HTR-8/SVneo (cell line): Measurements from ENCODE around the gene DIP2A.

Experiments used
- DNase-seq: peaks from one replicate; pipeline ENCODE4 v3.0.0; 2011; ENCODE audit warnings: low spot score, mixed read lengths; ENCODE audit not compliant: insufficient read length
- FAIRE-seq: peaks from 2 replicates; lab custom pipeline; 2011; peaks lifted over from hg19 to GRCh38; lab: Jason Lieb, UNC

Gene DIP2A, protein sequence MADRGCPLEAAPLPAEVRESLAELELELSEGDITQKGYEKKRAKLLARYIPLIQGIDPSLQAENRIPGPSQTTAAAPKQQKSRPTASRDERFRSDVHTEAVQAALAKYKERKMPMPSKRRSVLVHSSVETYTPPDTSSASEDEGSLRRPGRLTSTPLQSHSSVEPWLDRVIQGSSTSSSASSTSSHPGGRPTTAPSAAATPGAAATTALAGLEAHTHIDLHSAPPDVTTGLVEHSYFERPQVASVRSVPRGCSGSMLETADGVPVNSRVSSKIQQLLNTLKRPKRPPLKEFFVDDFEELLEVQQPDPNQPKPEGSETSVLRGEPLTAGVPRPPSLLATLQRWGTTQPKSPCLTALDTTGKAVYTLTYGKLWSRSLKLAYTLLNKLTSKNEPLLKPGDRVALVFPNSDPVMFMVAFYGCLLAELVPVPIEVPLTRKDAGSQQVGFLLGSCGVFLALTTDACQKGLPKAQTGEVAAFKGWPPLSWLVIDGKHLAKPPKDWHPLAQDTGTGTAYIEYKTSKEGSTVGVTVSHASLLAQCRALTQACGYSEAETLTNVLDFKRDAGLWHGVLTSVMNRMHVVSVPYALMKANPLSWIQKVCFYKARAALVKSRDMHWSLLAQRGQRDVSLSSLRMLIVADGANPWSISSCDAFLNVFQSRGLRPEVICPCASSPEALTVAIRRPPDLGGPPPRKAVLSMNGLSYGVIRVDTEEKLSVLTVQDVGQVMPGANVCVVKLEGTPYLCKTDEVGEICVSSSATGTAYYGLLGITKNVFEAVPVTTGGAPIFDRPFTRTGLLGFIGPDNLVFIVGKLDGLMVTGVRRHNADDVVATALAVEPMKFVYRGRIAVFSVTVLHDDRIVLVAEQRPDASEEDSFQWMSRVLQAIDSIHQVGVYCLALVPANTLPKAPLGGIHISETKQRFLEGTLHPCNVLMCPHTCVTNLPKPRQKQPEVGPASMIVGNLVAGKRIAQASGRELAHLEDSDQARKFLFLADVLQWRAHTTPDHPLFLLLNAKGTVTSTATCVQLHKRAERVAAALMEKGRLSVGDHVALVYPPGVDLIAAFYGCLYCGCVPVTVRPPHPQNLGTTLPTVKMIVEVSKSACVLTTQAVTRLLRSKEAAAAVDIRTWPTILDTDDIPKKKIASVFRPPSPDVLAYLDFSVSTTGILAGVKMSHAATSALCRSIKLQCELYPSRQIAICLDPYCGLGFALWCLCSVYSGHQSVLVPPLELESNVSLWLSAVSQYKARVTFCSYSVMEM (N-terminal part only)

DNA sequence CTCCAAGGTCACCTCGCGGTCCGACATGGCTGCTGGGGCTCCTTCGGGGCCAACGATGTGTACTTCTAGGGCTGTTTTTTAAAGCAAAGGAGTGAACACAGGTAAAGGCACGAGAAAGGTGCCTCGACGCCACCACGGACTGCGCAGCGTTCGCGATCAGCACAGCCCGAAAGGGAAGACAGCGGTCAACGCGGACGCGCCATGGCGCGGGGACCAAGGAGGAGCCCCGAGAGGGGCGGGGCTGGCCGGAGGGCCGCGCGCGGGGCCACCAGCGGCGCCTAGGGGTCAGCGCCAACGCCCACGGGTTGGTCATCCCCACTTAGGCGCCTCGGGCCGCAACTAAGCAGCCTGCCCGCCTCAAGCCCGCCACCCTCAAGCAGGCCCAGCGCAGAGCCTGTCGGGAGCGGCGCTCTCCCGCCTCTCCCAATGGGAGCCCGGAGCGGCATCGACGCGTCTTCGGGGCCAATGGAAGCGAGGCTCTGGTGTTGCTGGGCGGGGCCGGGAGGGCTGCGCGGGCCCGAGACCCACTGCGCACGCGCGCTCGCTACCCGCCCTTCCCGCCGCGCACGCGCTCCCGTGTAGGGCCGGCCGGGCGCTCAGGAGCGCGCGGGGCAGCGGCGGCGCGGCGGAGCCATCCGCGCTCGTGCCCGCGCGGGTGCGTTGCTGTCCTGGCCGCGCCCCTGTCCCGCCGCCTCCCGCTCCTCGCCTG is at the start of gene DIP2A:
Gene DIP2A (plus strand): TSS at position 577 of the 709 bp plus-strand sequence. CDS start 241 bp downstream, outside the sequence.
- FAIRE-seq (peak; percentile 95), DNase-seq (peak; percentile 99)

DNA sequence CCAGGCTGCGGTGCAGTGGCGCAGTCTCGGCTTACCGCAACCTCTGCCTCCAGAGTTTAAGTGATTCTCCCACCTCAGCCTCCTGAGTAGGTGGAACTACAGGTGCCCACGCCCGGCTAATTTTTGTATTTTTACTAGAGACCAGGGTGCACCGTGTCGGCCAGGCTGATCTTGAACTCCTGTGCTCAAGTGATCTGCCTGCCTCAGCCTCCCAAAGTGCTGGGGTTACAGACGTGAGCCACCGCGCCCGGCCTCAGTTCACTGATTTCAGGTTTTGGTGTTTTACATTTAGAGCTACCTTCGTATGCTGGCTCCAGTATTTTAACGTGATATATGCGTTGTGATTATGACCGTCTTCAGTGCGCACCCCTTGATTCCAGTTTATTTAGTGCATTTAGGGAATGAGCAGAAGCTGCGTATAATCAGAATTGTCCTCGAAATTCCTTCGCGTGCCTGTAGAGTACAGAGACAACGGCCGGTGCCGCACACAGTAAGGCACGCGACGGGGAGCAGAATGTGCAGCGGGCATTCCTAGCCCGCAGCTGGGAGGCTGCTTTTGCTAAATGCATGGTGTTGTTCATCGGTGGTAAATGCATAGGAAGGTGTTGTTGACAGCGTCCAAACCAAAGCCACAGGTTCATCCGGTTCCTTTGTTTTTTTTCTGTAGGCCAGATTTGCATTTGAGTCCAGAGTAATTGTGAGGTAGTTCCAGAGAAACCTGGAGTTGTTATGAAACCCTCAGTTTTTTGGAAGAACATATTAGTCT is 48.9 kb upstream of the DIP2A start:
- FAIRE-seq = no peak

DNA sequence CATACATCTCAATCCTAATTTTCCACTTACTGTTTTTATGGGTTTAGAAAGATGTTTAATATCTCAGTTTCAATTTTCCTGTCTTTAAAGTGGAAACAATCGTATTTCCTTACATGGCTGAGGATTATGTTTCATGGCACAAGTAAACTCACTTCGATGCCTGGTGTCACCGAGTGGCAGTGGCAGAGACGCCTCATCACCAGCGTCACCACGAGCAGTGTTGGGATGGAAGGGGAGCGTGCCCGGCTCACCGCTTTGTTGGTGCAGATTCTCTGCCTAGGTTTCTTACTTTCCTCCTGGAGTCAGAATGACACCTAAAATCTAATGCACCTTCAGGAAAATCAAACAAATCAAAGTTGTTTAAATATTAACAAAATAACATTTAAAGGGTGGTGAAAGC is 48.2 kb upstream of the DIP2A start:
- DNase-seq (no peak), FAIRE-seq (no peak)

More for the DNA sequence above, 48.9 kb upstream of the DIP2A start:
- no peak for DNase-seq

DNA sequence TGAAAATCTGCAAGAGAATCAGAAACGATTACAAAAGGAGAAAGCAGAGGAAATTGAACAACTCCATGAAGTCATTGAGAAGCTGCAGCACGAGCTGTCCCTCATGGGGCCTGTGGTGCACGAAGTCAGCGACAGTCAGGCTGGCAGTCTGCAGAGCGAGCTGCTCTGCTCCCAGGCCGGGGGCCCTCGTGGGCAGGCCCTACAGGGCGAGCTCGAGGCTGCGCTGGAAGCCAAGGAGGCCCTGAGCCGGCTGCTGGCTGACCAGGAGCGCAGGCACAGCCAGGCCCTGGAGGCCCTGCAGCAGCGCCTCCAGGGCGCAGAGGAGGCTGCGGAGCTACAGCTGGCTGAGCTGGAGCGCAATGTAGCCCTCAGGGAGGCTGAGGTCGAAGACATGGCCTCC is 47.5 kb upstream of the DIP2A start:
- no peak for FAIRE-seq

DNA sequence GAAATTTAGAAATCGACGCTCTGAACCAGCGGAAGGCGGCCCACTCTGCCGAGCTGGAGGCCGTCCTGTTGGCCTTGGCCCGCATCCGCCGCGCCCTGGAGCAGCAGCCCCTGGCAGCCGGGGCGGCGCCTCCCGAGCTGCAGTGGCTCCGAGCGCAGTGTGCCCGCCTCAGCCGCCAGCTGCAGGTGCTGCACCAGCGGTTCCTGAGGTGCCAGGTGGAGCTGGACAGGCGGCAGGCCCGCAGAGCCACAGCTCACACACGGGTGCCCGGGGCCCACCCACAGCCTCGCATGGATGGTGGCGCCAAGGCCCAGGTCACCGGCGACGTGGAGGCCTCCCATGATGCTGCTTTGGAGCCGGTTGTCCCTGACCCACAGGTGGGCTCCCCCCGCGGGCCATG is 47.0 kb upstream of the DIP2A start:
- DNase-seq (no peak), FAIRE-seq (no peak)

More for the DNA sequence above, 47.5 kb upstream of the DIP2A start:
- no peak for DNase-seq

DNA sequence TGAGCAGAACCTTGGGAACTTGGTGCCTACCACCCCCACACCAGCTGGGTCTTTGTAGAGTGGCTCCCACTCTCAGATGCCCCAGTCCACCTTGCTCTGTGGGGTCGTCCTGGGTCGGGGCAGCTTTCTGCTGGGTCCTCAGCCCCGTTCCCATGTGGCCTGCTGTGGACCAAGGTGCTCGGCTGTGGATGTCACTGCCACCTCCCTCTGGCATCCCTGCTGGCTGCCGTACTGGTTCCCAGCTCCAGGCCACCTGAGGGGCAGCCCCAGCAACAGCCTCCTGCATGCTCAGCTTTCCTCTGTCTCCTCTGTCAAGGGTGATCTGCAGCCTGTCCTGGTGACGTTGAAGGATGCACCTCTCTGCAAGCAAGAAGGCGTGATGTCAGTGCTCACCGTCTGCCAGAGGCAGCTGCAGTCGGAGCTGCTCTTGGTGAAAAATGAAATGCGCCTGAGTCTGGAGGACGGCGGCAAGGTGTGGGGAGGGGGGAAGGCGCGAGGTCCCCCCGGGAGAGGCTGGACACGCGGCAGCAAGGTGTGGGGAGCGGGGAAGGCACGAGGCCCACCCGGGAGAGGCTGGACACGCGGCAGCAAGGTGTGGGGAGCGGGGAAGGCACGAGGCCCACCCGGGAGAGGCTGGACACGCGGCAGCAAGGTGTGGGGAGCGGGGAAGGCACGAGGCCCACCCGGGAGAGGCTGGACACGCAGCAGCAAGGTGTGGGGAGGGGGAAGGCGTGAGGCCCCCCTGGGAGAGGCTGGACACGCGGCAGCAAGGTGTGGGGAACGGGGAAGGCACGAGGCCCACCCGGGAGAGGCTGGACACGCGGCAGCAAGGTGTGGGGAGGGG is 45.9 kb upstream of the DIP2A start:
- FAIRE-seq (no peak), DNase-seq (no peak)

DNA sequence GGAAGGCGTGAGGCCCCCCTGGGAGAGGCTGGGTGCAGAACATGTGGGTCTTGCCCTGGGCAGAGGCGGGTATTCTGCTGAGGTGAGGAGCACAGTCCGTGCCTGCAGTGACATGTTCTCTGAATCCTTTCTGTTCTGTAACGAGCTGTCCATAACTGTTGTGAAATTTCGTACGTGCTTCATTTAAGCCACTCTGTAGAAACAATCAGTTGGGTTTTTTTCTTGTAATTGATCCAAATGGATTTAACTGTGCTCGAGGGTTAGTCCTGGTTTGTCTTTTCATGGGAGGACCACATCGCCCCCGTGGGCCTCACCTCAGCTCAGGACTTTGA is 45.4 kb upstream of the DIP2A start:
- no peak for FAIRE-seq
- no peak for DNase-seq

DNA sequence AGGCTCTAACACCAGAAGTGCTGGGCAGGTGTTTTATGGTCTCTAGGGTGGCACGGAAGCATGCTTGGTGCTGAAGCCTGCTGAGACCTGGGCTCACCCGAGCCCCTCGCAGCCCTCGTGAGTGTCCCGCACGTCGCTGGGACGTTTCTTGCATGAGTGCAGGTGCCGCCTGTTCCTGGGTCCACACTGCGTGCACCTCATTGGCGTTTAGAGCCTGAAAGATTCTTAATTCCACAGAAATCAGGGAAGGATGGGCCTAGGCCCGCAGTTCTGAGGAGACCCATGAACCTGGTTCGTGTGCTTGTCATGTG is 43.8 kb upstream of the DIP2A start:
- no peak for FAIRE-seq
- DNase-seq = no peak

DNA sequence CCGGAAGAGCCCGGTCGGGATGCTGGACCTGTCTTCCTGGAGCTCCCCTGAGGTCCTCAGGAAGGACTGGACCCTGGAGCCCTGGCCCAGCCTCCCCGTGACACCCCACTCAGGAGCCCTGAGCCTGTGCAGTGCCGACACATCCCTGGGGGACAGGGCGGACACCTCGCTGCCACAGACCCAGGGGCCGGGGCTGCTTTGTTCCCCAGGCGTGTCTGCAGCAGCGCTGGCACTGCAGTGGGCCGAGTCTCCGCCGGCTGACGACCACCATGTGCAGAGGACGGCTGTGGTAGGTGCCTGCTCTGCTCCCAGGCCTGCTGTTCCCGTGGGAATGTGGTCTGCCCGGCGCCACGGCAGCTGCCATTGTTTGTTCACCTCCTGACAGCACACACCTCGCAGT is 42.1 kb upstream of the DIP2A start:
- no peak for FAIRE-seq
- no peak for DNase-seq

DNA sequence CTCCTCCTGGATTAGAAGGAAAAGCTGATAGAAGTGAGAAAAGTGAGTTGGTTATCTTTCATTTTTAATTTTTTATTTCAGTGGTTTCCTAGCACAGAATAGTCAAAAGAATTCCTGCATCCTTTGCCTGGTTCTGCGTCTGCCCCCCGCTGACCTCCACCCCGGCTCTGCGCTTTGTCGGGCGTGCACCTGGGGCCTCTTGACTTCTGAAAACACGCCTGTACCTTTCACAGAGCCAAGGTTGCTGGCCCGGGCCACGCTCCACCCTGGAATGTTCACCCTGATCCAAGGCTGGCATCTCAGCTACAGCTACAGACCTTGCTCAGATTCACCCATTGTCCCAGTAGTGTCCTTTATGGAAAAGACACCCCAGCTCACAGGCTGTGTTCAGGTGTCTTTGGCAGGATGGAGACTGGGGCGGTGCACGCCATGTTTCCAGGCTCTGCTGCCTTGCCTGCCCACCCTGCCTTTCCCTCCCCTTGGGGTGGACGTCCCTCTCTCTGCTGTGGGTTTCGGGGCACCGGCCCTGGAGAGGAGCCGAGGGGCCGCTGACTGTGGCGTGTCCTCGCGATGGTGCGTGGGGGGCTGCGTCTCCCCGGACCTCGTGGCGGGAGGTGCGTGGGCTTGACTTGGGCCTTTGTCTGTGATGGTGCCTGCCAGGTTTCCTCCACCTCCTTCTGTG is 40.3 kb upstream of the DIP2A start:
- no peak for DNase-seq
- FAIRE-seq = no peak

DNA sequence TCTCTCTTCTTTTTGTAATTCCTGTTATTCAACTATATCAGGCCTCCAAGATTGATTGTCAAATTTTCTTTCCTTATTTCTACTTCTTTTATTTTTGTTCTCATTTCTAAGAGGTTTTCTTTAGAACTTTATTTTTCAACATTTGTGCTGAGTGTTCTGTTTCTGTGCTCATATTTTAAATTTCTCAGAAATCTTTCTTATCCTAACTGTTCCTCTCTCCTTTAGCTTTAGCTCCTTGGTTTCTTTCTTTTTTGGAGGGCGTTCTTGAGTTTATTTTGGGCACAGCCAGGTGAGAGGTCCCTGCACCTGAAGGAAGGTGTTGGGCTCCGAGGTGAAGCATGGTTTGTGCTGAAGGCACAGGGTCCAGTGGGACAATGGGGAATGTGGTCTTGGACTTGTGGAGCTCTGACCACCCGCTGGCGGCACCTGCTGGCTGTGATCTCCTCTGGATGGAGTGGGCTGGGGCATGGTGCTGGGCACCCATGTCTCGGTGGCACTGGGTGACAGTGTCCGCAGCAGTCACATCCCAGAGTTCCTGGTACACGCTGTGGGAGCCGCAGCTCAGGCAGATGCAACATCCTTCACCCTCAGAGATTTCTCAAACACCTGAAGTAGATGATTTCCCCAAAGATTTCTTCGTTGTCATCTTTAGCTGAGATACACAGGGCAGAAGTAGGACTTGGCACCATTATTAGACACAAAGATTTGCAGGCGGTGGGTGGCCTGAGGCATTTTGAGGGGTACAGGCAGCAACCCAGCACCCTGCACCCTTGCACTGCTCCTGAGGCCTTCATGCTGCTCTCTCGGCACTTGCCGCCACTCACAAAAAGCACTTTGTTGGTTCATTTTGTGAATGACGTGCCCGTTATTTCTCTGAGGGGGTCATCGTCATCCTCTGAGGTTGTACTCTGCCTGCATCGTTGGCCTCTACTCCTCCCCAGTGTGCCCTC is 38.2 kb upstream of the DIP2A start:
- FAIRE-seq (no peak), DNase-seq (no peak)

DNA sequence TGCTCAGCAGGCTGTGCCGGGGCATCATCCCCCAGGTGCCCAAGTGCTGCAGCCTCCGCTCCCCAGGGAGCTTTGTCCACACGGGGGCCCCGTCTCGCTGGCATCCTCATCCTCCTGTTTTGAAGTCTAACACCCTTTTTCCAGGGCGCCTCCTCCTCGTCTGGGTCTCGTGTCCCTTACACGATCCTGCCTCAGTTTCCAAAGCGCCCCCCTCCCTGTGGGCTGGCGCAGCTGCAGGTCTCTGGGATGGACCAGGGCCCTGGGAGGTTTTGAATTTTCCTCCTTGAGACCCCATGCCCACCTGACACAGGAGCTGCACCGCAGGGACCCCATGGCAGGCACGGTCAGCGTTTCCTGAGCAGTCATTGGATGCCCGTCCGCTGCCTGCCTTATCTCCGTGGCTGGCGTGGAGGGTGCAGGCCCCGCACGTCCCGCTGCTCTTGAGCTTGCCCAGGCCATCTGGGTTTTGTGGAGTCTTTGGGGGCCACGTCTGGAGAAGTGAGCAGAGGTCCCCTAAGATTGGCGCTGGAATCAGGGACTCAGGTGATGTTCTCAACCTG is 37.4 kb upstream of the DIP2A start:
- FAIRE-seq (no peak), DNase-seq (no peak)

DNA sequence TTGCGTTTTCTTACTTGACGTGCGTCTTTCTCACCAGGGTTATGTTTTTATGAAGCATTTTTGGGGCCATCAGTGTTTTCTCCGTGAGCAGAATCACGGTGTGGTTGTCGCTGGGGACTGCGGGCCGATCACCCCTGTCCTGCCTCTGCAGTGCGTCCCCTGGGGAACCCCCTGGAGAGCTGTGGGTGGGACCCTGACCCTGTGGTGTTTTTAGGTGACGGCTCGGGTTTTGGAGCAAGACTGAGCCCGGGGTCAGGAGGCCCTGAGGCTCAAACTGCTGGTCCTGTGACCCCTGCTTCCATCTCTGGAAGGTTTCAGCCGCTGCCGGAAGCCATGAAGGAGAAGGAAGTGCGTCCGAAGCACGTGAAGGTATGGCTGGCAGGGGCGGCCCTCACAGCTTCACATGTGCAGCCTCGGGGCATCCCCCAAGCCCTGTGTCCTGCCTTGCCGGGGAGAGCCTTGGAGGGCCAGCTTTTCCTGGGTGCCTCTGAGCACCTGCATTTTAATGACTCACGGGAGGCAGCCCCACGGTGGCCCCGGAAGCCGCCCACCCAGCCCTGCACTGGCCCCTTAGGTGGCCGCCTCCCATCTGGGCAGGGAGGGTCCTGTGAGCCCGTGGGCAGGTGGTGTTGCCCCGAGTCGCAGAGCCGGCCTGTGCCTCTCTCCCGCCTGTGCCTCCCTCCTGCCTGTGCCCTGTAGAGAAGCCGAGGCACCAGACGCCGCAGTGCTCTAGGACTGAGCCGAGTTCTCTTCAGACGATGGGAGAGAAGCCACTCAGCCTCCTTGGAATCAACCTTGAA is 36.7 kb upstream of the DIP2A start:
- DNase-seq = no peak
- no peak for FAIRE-seq

DNA sequence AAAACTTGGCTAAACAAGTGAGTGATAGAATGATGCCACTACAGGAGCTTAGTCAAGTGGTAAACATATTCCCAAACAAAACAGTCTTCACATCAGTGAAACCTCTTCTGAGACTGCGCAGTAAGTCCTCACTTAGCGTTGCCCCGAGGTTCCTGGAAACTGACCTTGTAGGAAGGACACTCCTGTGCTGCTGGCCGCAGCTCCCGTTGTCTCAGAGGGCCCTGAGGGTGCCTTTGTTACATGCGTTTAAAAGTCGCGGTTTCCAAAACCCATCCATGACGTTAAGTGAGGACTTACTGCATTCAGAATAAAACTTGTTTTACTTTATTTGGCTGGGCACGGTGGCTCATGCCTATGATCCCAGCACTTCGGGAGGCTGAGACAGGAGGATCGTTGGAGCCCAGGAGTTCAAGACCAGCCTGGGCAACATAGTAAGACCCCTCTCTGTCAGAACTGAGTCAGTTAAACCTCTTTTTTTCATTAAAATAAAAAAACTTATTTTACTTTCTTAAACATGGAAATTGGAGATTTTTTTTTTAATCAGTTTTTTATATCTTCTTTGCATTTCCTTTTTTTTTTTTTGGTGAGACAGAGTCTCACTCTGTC is 36.0 kb upstream of the DIP2A start:
- no peak for FAIRE-seq
- no peak for DNase-seq

DNA sequence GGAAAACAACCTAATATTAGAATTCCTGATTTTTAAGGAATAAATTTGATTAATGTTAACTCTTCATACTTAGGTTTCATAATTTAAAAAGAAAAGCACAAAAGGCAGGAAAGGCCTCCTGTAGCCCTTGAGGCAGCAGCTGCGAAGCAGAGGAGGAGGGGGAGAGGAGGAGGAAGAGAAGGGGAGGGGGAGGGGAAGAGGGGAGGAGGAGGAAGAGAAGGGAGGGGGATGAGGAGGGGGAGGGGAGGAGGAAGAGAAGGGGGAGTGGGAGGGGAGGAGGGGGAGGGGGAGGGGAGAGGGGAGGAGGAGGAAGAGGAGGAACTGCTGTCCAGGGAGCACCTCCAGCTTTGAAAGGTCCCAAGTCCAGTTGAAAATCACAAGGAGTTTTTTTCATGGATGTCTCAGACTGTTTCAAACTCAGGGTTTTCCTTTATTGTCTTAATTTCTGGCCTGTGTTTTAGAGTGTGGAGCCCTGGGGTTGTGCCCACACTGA is 35.1 kb upstream of the DIP2A start:
- no peak for FAIRE-seq
- no peak for DNase-seq
